Stimulated activated CD4-positive, alpha-beta T cell treated with anti-CD3 and anti-CD28 coated beads, Interleukin-4, amount 100 ng/mL, for 1 hour (primary cell): ENCODE results near the gene PCBP3.
"Not testable (repeated sequence)": the region's sequence is repeated elsewhere in the genome, so short reads cannot be mapped to it uniquely, and the experiment has no call there.

ENCODE experiments used
- DNase-seq: peaks from one replicate; pipeline ENCODE4 v3.0.0-alpha.2; 2020

Gene PCBP3

GRCh38 chr21:45975020-45975666 lies 331.6 kb downstream of the PCBP3 start:
- DNase-seq: no peak

DNA sequence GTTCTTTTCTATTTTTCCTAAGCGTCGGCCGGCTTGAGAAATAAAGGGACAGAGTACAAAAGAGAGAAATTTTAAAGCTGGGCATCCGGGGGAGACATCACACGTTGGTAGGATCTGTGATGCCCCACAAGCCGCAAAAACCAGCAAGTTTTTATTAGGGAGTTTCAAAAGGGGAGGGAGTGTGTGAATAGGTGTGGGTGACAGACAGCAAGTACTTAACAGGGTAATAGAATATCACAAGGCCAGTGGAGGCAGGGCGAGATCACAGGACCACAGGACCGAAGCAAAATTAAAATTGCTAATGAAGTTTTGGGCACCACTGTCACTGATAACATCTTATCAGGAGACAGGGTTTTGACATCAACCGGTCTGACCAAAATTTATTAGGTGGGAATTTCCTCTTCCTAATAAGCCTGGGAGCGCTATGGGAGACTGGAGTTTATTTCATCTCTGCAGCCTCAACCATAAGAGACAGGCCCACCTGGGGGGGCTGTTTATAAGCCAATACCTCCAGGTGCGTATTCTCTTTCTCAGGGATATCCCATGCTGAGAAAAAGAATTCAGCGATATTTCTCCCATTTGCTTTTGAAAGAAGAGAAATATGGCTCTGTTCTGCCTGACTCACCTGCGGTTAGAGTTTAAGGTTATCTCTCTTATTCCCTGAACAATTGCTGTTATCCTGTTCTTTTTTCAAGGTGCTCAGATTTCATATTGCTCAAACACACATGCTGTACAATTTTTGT lies 332.3 kb downstream of the PCBP3 start:
- not testable (repeated sequence) for DNase-seq

DNA sequence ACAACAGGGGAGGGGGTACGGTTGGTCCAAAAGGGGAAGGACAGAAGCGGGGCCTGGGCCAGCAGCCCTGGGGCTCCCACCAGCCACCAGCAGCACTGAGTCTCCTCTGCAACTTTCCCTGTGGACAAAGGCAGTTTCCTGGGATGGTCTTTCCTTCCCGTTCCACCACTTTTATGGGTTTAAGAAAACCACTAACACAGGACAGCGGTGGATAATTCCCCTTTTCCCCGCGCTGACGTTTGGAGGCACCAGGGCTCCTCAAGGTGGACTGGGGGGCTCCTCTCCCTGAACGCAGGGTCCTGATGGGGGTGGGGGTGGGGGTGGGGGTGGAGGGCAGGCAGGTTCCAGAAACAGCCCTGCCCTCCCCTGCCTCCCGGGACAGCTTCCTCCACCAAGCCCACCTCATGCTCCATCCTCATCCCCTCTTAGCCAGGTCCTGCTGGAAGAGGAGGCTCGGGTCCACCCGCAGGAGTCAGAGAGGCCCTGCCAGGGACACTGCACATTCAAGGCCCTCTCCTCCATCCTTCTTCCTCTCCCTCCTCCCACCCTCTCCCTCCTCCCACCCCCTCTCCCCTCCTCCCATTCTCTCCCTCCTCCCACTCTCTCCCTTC lies 333.3 kb downstream of the PCBP3 start:
- DNase-seq: no peak

DNA sequence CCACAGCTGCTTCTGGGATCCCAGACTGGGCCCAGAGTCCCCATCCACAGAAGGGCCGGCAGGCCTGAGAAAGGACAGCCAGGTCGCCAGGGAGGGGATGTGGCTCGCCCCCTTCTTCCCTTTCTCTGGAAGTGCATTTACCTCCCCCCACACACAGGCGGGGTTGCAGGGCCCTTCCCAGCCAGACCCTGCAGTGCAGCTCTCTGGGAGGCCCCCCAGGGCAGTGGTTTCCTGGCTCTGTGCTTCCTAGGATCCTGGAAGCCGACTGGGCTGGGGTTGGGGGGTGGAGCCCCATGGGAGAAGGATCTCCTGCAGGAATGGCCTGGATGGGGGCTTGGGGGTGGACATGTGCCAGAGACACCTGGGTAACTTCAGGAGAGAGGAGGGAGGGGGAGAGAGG lies 333.9 kb downstream of the PCBP3 start:
- no peak for DNase-seq

GRCh38 chr21:45979141-45979631 lies 335.7 kb downstream of the PCBP3 start:
- DNase-seq: no peak

GRCh38 chr21:45979651-45980050 lies 336.1 kb downstream of the PCBP3 start:
- DNase-seq: no peak

DNA sequence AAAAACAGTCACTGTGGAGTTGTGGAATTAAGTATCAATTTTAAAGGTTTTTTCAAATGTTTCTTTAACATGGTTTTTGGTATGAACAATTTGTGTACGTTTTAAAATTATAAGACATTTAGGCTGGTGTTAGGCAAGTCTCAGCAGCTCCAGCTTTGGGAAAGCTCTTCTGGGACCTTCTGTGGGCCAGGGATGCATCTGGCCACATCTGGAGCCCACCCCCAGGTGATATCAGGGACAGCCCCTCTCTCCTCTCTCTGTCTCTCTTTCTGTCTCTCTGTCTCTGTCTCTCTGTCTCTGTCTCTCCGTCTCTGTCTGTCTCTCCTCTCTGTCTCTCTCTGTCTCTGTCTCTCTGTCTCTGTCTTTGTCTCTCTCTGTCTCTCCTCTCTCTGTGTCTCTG lies 336.7 kb downstream of the PCBP3 start:
- DNase-seq: no peak

DNA sequence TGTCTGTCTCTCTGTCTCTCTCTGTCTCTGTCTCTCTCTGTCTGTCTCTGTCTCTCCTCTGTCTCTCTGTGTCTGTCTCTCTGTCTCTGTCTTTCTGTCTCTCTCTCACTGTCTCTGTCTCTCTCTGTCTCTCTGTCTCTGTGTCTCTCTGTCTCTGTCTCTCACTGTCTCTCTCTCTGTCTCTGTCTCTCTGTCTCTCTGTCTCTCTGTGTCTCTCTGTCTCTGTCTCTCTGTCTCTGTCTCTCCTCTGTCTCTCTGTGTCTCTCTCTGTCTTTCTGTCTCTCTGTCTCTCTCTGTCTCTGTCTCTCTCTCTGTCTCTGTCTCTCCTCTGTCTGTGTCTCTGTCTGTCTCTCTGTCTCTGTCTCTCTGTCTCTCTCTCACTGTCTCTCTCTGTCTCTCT lies 337.2 kb downstream of the PCBP3 start:
- no peak for DNase-seq

- DNase-seq: peak; percentile 54
Observed at GRCh38 chr21:45981151-45982091, 337.9 kb downstream of the PCBP3 start, which contains the start of gene COL6A1. Gene COL6A1, plus strand, starts transcription at chr21:45981770. Its CDS starts 81 bp downstream, at chr21:45981851.

DNA sequence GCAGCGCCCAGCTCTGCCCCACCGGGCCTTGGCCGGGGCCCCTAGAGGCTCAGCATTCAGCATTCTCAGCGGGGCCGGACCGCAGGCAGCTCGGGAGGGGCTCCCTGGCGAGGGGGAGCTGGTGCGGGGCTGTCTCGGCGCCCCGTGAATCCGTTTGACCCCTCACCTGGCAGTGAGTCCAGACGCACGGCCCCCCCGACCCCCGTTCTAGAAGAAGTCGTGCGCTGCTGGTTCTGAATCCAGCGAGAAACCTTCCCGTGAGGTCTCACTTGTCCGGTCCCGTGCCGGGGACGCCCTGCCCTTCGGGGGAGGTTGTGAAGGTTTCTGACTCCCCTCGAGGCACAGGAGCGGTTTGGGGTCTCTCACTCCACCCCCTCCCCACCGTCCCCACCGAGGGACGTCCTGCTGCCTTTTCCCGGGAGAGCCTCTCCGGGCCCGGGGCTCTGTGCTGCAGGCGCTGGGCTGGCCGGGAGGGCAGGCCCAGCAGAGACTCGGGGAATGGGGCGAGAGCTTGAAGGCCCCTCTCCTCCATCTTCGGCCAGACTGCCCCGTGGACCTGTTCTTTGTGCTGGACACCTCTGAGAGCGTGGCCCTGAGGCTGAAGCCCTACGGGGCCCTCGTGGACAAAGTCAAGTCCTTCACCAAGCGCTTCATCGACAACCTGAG lies 338.7 kb downstream of the PCBP3 start:
- DNase-seq: no peak

DNA sequence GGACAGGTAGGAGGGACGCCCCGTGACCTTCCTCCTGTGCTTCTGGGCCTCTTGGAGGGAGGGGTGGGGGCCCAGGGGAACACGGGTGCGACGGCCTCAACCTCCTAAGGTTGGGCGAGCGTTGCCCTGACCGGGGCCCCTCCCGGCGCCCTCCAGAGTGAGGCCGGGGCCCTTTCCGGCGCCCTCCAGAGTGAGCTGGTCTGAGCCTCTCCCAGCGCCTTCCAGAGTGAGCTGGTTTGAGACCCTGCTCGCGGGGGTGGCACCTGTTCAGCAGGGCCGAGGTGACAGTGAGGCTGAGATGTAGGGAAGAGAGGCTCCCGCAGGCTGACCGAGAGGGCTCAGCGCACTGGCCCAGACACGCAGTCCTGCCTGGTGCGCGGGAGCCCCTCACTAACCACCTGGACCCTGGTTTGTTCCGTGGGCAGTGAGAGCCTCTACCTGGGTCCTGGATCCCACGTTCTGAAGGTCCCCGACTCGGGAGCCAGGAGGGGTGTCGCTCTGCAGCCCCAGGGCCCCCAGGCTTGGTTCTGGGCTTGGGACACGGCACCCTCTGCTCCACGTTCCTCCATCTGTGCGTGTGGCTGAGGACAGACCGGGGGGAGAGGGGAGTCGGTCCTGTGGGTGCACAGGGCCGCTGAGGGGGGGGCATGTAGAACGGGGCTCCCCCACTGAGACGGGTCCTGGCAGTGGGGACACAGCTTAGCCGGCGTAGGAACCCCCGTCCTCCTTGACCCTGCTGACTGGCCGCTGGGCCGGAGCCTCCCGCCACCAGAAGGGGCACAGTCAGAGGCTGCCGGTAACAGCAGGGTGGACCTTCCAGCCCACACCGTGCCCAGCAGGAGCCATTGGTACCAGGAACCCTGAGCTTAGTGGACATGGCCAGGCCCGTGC lies 339.5 kb downstream of the PCBP3 start:
- no peak for DNase-seq

GRCh38 chr21:45983649-45983965 lies 340.1 kb downstream of the PCBP3 start:
- no peak for DNase-seq

DNA sequence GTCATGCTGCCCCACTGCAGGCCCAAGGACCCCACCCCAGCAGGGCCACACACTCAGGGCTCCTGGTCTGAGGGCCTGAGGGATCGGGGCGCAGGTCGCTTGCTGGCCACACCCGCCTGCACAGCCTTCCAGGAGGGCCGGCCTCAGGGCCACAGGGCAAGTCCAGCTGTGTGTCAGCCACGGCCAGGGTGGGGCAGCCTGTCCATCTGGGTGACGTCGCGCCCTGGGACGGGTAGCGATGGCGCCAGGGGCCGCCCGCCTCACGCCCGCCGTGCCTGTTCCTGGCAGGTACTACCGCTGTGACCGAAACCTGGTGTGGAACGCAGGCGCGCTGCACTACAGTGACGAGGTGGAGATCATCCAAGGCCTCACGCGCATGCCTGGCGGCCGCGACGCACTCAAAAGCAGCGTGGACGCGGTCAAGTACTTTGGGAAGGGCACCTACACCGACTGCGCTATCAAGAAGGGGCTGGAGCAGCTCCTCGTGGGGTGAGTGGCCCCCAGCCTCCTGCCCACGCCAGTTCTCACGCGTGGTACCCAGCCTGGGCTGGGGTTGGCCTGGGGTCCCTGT lies 340.5 kb downstream of the PCBP3 start:
- no peak for DNase-seq

GRCh38 chr21:45984584-45985095 lies 341.1 kb downstream of the PCBP3 start:
- no peak for DNase-seq

- DNase-seq: no peak
Observed at GRCh38 chr21:45985471-45986315, 342.2 kb downstream of the PCBP3 start.

DNA sequence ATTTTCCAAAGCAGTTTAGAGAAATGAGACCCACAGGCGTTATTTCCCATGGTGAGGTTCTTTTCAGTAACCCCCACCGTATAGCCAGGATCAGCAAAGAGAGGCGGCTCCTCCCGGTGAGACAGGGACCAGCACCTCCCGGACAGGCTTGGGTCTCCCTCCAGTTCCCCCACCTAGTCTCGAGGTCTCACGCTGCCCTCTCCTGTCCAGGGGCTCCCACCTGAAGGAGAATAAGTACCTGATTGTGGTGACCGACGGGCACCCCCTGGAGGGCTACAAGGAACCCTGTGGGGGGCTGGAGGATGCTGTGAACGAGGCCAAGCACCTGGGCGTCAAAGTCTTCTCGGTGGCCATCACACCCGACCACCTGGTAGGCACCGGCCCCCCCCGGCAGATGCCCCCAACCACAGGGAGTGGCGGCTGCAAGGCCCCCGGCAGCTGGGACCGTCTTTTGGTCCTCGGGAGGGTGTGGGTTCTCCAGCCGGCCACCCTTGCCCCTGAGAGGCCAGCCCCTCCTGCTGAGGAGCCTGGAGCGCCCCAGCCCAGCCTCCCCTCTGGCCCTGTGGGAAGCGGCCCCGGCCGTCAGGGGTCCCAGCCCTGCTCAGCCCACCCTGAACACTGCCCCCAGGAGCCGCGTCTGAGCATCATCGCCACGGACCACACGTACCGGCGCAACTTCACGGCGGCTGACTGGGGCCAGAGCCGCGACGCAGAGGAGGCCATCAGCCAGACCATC lies 343.0 kb downstream of the PCBP3 start:
- DNase-seq: no peak

DNA sequence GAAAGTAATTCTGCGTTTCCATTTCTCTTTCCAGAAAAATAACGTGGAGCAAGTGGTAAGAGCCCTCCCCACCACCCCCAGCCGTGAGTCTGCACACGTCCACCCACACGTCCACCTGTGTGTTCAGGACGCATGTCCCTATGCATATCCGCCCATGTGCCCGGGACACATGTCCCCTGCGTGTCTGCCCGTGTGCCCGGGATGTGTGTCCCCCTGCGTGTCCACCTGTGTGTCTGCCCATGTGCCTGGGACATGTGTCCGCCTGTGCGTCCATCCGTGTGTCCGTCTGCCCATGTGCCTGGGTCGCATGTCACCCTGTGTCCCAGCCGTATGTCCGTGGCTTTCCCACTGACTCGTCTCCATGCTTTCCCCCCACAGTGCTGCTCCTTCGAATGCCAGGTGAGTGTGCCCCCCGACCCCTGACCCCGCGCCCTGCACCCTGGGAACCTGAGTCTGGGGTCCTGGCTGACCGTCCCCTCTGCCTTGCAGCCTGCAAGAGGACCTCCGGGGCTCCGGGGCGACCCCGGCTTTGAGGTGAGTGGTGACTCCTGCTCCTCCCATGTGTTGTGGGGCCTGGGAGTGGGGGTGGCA lies 343.7 kb downstream of the PCBP3 start:
- DNase-seq: no peak
